A549 (cell line): ENCODE measurements around the gene TNP1. TPM values are rescaled to one million over a fixed set of nuclear protein-coding genes. Genes with fewer than 3 reads are reported as not detected.

ENCODE experiments used
- ATAC-seq, 2 experiments: fragments of 200-7000 bp in 1 of 2; fragments of >200 bp in 1 of 2; cut with Nextera tagmentation in 1 of 2; cut with Tn5 transposase in 1 of 2; 3 replicates each; pipeline versions ENCODE4 v1.8.0 to v1.9.1; 2018 to 2020; ENCODE audit warnings: mild to moderate bottlenecking in 1 of 2, moderate library complexity in 1 of 2
- CTCF ChIA-PET: fragments of 300-600 bp; sonication (Branson Sonifier 250); formaldehyde crosslinking; extraction: SDS; loops from one replicate; lab custom pipeline; 2021; ENCODE audit warnings: antibody characterized with exemption, inconsistent platforms; lab: Yijun Ruan, JAX
- POLR2A ChIA-PET: fragments of 350-600 bp; formaldehyde crosslinking; extraction: SDS; loops from one replicate; lab custom pipeline; 2021; ENCODE audit warnings: antibody characterized with exemption, inconsistent platforms; lab: Yijun Ruan, JAX
- DNase-seq, 2 experiments: peaks; one replicate each; pipeline versions ENCODE4 v3.0.0 to v3.0.0-alpha.2; 2011 to 2016; ENCODE audit warnings: low read depth in 1 of 2, low spot score in 1 of 2
- FAIRE-seq: peaks from 2 replicates; lab custom pipeline; 2011; peaks lifted over from hg19 to GRCh38; lab: Jason Lieb, UNC
- H3K27ac ChIP-seq, 2 experiments: fragments of >200 bp; sonication (Bioruptor Twin); formaldehyde crosslinking; 3 replicates each; pipeline ENCODE4 v1.5.1; 2016 to 2017
- H3K4me1 ChIP-seq: fragments of >200 bp; sonication (Bioruptor Twin); formaldehyde crosslinking; 3 replicates; pipeline ENCODE4 v1.6.1; 2016
- H3K4me2 ChIP-seq: fragments of >200 bp; sonication (Bioruptor Twin); formaldehyde crosslinking; 3 replicates; pipeline ENCODE4 v1.6.1; 2016
- H3K4me3 ChIP-seq: fragments of >200 bp; sonication (Bioruptor Twin); formaldehyde crosslinking; 3 replicates; pipeline ENCODE4 v1.5.1; 2016
- H3K9me3 ChIP-seq: fragments of >200 bp; sonication (Bioruptor Twin); formaldehyde crosslinking; 3 replicates; pipeline ENCODE4 v1.6.1; 2016
- ATOH8 ChIP-seq: fragments of 250-450 bp; sonication (Bioruptor Pico); IDR thresholded peaks from 2 replicates; pipeline ENCODE4 v1.5.0; 2020; ENCODE audit warnings: low read depth, mild to moderate bottlenecking, moderate library complexity
- CEBPB ChIP-seq, 2 experiments: fragments of >200 bp in 1 of 2; sonication (Bioruptor Twin) in 1 of 2; formaldehyde crosslinking in 1 of 2; IDR thresholded peaks; 2 replicates each; pipeline ENCODE4 v1.6.1; 2012 to 2016
- CHD4 ChIP-seq: fragments of 200-600 bp; sonication (generic); IDR thresholded peaks from 2 replicates; pipeline ENCODE4 v1.6.1; 2016; ENCODE audit warnings: antibody characterized with exemption, mild to moderate bottlenecking, borderline replicate concordance
- EHF ChIP-seq: fragments of 250-450 bp; sonication (Bioruptor Pico); IDR thresholded peaks from 2 replicates; pipeline ENCODE4 v1.5.0; 2020; ENCODE audit warnings: mild to moderate bottlenecking
- EHMT2 ChIP-seq: fragments of 200-600 bp; sonication (generic); IDR thresholded peaks from 2 replicates; pipeline ENCODE4 v1.6.1; 2016; ENCODE audit warnings: antibody characterized with exemption, low read depth, mild to moderate bottlenecking, moderate library complexity
- ELK1 ChIP-seq: fragments of 150-350 bp; IDR thresholded peaks from 2 replicates; pipeline ENCODE4 v1.6.1; 2014; ENCODE audit warnings: low read depth, mild to moderate bottlenecking, low read length
- EP300 ChIP-seq, 2 experiments: fragments of >200 bp; sonication (Bioruptor Twin); formaldehyde crosslinking; IDR thresholded peaks; 2 replicates in 1 of 2; 3 replicates in 1 of 2; pipeline ENCODE4 v1.6.1; 2016 to 2017
- ESRRA ChIP-seq: fragments of 150-350 bp; IDR thresholded peaks from 2 replicates; pipeline ENCODE4 v1.6.1; 2014; ENCODE audit warnings: mild to moderate bottlenecking, low read length, borderline replicate concordance
- FOSL2 ChIP-seq, 2 experiments: fragments of 450-650 bp in 1 of 2; fragments of >200 bp in 1 of 2; sonication (Bioruptor Twin) in 1 of 2; formaldehyde crosslinking; IDR thresholded peaks; 2 replicates each; pipeline versions ENCODE4 v1.5.0 to v1.6.1; 2016 to 2020; ENCODE audit warnings: mild to moderate bottlenecking in 1 of 2, moderate library complexity in 1 of 2
- GATA3 ChIP-seq: IDR thresholded peaks from 2 replicates; pipeline ENCODE4 v1.6.1; 2012; ENCODE audit warnings: borderline replicate concordance
- HMGXB4 ChIP-seq: fragments of 250-450 bp; sonication (Bioruptor Pico); IDR thresholded peaks from 2 replicates; pipeline ENCODE4 v1.5.0; 2021; ENCODE audit warnings: mild to moderate bottlenecking, moderate library complexity, borderline replicate concordance
- HOXA7 ChIP-seq: fragments of 250-450 bp; sonication (Bioruptor Pico); IDR thresholded peaks from 2 replicates; pipeline ENCODE4 v1.5.0; 2020; ENCODE audit warnings: mild to moderate bottlenecking, moderate library complexity
- JUN ChIP-seq, 2 experiments: fragments of >200 bp; sonication (Bioruptor Twin); formaldehyde crosslinking; IDR thresholded peaks; 2 replicates in 1 of 2; 3 replicates in 1 of 2; pipeline ENCODE4 v1.6.1; 2016 to 2017
- JUNB ChIP-seq: fragments of >200 bp; sonication (Bioruptor Twin); formaldehyde crosslinking; IDR thresholded peaks from 2 replicates; pipeline ENCODE4 v1.6.1; 2016
- KDM5A ChIP-seq: fragments of 200-600 bp; sonication (generic); IDR thresholded peaks from 2 replicates; pipeline ENCODE4 v1.6.1; 2016; ENCODE audit warnings: antibody characterized with exemption, mild to moderate bottlenecking
- MAZ ChIP-seq: fragments of 150-350 bp; IDR thresholded peaks from 2 replicates; pipeline ENCODE4 v1.6.1; 2014; ENCODE audit warnings: antibody characterized with exemption, low read depth, low read length, borderline replicate concordance
- MYC ChIP-seq: IDR thresholded peaks from 2 replicates; pipeline ENCODE4 v1.6.1; 2012; ENCODE audit warnings: mild to moderate bottlenecking, inconsistent platforms, low read length, improper control_type of control experiment, borderline replicate concordance
- PBX3 ChIP-seq: IDR thresholded peaks from 2 replicates; pipeline ENCODE4 v1.6.1; 2012
- POLR2AphosphoS2 ChIP-seq: conservative IDR thresholded peaks from 2 replicates; pipeline ENCODE4 v1.6.1; 2012; ENCODE audit warnings: low read length, improper control_type of control experiment, inconsistent platforms
- RARB ChIP-seq: fragments of 250-450 bp; sonication (Bioruptor Pico); IDR thresholded peaks from 2 replicates; pipeline ENCODE4 v1.8.0; 2021; ENCODE audit warnings: mild to moderate bottlenecking, moderate library complexity
- SMC3 ChIP-seq: fragments of >200 bp; sonication (Bioruptor Twin); formaldehyde crosslinking; IDR thresholded peaks from 3 replicates; pipeline ENCODE4 v1.6.1; 2018; ENCODE audit warnings: inconsistent platforms
- SREBF2 ChIP-seq: fragments of 450-650 bp; IDR thresholded peaks from 2 replicates; pipeline ENCODE4 v1.6.1; 2014; ENCODE audit warnings: mild to moderate bottlenecking, moderate library complexity
- TFCP2L1 ChIP-seq: fragments of 250-450 bp; sonication (Bioruptor Pico); IDR thresholded peaks from 2 replicates; pipeline ENCODE4 v1.5.0; 2021; ENCODE audit warnings: mild to moderate bottlenecking
- USF2 ChIP-seq: fragments of 450-650 bp; IDR thresholded peaks from 2 replicates; pipeline ENCODE4 v1.6.1; 2014; ENCODE audit warnings: antibody characterized with exemption
- ZFP36 ChIP-seq: fragments of 450-650 bp; IDR thresholded peaks from 2 replicates; pipeline ENCODE4 v1.6.1; 2014; ENCODE audit warnings: borderline replicate concordance; ENCODE audit not compliant: partially characterized antibody
- ZSCAN20 ChIP-seq: fragments of 250-450 bp; sonication (Bioruptor Pico); IDR thresholded peaks from 2 replicates; pipeline ENCODE4 v1.8.0; 2022; ENCODE audit warnings: mild to moderate bottlenecking, moderate library complexity
- WGBS: methylation state at CpG from one replicate; pipeline ENCODE4 v1.1.6; 2017; ENCODE audit errors: missing lambda C conversion rate; 5-methylcytosine and 5-hydroxymethylcytosine counted together
- polyA plus RNA-seq, 4 experiments: library from polyadenylated mRNA; depleted of rRNA in 3 of 4; stranded (reverse); fragments of >200 nt; fragmentation: RNase III in 1 of 4; extraction: RNeasy Plus Mini Kit Qiagen cat#74134 plus additional on column Dnase treatment in 1 of 4; gene quantifications; 2 replicates in 3 of 4; 3 replicates in 1 of 4; pipeline ENCODE4 v1.2.3, GENCODE V29; 2011 to 2017

TNP1 gene
- polyA plus RNA-seq, 2 of the 4 experiments (the other 2 are of a cell fraction) = not detected

GRCh38 chr2:216901273-216901672 lies 41.4 kb upstream of the TNP1 start:
- ChIA-PET CTCF (interaction anchor here (0.6 kb wide), 1 partner anchor 47 kb away, joined by 3 read pairs; no protein-coding TSS in a partner anchor), POLR2A (no interaction called here)
- TF ChIP-seq EP300 (IDR thresholded peaks at IDR 0.05) (no peak), HMGXB4 (CRISPR knock-in tag) (no peak), ZFP36 (no peak), FOSL2 (IDR thresholded peaks at IDR 0.05) (no peak), FOSL2 (CRISPR knock-in tag; IDR thresholded peaks at IDR 0.05) (no peak), CEBPB (IDR thresholded peaks at IDR 0.05) (no peak), ELK1 (no peak), USF2 (no peak), SREBF2 (no peak), JUN (IDR thresholded peaks at IDR 0.05) (no peak), JUNB (no peak), GATA3 (no peak), POLR2AphosphoS2 (no peak), KDM5A (no peak), PBX3 (no peak), TFCP2L1 (CRISPR knock-in tag) (no peak), ATOH8 (CRISPR knock-in tag) (no peak), SMC3 (no peak)
- no peak overlapping the region for H3K27ac ChIP-seq
- no peak for FAIRE-seq
- no peaks in the 10 kb centered on the region for H3K4me1 ChIP-seq
- DNase-seq = no peak
- peaks cover 3% of the 10 kb centered on the region; the same call in 1 of the 3 replicates for H3K9me3 ChIP-seq
- H3K4me2 ChIP-seq = no peak overlapping the region
- ATAC-seq = no peak
- H3K4me3 ChIP-seq = no peak overlapping the region
- 28% methylated on average over 2 of the region's 2 CpGs for WGBS

- Histone ChIP-seq H3K27ac (no peak overlapping the region), H3K4me3 (no peak overlapping the region), H3K4me2 (no peak overlapping the region), H3K9me3 (peaks cover 3% of the 10 kb centered on the region; the same call in 1 of the 3 replicates), H3K4me1 (no peaks in the 10 kb centered on the region)
- ChIA-PET POLR2A (no interaction called here), CTCF (no interaction called here)
- ATAC-seq = no peak
- no peak for FAIRE-seq
- no peak for DNase-seq
- no peak for TF ChIP-seq CHD4
- no peak for TF ChIP-seq MAZ
- no peak for TF ChIP-seq HOXA7 (CRISPR knock-in tag)
- no peak for TF ChIP-seq RARB (CRISPR knock-in tag)
- TF ChIP-seq EHF = no peak
- no peak for TF ChIP-seq HMGXB4 (CRISPR knock-in tag)
- TF ChIP-seq MYC = no peak
- TF ChIP-seq ESRRA = no peak
- TF ChIP-seq SREBF2 = no peak
- TF ChIP-seq PBX3 = no peak
- TF ChIP-seq ZSCAN20 (CRISPR knock-in tag) = no peak
- TF ChIP-seq JUNB = no peak
- TF ChIP-seq EHMT2 = no peak
Observed at GRCh38 chr2:216900406-216900805, 40.5 kb upstream of the TNP1 start.
